ENCODE data around the gene PTPA. TPM values are rescaled to one million over a fixed set of nuclear protein-coding genes. Genes with fewer than 3 reads are reported as not detected.

Gene PTPA
- total and polyA plus RNA-seq, 10 of the 15 experiments (the other 5 are each of a cell fraction or from before 2014, with no cell fraction given), result 1.6 to 111 (median 55.1) TPM

DNA sequence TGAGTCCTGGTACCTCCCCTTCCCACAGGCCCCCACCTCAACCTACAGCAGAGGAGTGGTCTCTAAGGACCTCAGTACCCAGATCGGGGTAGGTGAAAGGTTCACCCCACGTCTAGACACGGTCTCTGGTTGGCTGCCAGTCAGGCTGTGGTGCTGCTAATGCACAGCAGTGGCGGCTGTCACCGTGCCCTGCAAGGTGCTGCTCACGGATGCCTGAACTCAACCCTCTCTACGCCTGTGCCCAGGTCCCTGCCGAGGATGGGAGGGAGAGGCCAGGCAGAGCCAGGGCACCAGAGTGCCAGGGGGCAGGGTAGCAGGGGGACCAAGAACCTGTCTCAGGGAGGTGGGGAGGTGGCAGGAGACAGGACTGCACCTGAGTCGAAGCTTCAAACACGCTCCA, 52.5 kb downstream of the PTPA start:
- H3K27ac ChIP-seq (ENCODE audit: control insufficient read depth, insufficient read depth), result no peak overlapping the region
- no peaks in the 10 kb centered on the region for H3K36me3 ChIP-seq (ENCODE audit: control insufficient read depth in 2 of 2, insufficient read depth in 2 of 2, low read length in 1 of 2)
- no peak overlapping the region for H3K9ac ChIP-seq (ENCODE audit: control insufficient read depth, insufficient read depth, low read length)
- no peak overlapping the region for H3K4me3 ChIP-seq
- TF ChIP-seq TCF3 (IDR thresholded peaks at IDR 0.05; ENCODE audit: borderline replicate concordance, insufficient read depth, low read depth, low read length) (no peak), HDAC6 (IDR thresholded peaks at IDR 0.05; ENCODE audit: unreplicated experiment) (no peak), ZBTB40 (IDR thresholded peaks at IDR 0.05; ENCODE audit: borderline replicate concordance) (no peak), CHD4 (IDR thresholded peaks at IDR 0.05) (no peak), GABPA (IDR thresholded peaks at IDR 0.05; ENCODE audit: low read depth) (no peak), STAT3 (IDR thresholded peaks at IDR 0.05; ENCODE audit: low read depth, low read length) (no peak), NRF1 (conservative IDR thresholded peaks at IDR 0.05; ENCODE audit: low read depth, low read length) (no peak)
- WGBS (ENCODE audit: insufficient coverage, insufficient replicate concordance, low lambda C conversion rate, missing lambda C conversion rate), result 57% methylated on average over 10 of the region's 10 CpGs
- H3K27me3 ChIP-seq (replicated peaks in 1 of 2; ENCODE audit: control insufficient read depth in 2 of 2, insufficient read depth in 2 of 2, low read length in 1 of 2), result no peaks in the 10 kb centered on the region
- DNase-seq (ENCODE audit: low read depth, low spot score), result no peak
- H3K9me3 ChIP-seq (replicated peaks; ENCODE audit: control insufficient read depth, insufficient read depth, low read length), result no peaks in the 10 kb centered on the region
- no peak for ATAC-seq
- ChIA-PET CTCF (interaction anchor here (3.1 to 13.1 kb wide), 3 partner anchors 10 to 32 kb away, joined by 11 to 273 read pairs (median 21); no protein-coding TSS in a partner anchor), SMC1A (ENCODE audit: uncharacterized antibody, unreplicated experiment) (no interaction called here), POLR2A (no interaction called here), RAD21 (ENCODE audit: unreplicated experiment) (interaction anchor here (1.1 kb wide), 1 partner anchor 14 kb away, joined by 3 read pairs; no protein-coding TSS in a partner anchor)
- no peaks in the 10 kb centered on the region for H4K20me1 ChIP-seq (ENCODE audit: control insufficient read depth, insufficient read depth)
- no peaks in the 10 kb centered on the region for H3K4me1 ChIP-seq (ENCODE audit: control insufficient read depth, insufficient read depth, low read length)
- BruUV-seq (replicated peaks), result no TSS peak
- no peaks in the 10 kb centered on the region for H3K79me2 ChIP-seq (ENCODE audit: control insufficient read depth, insufficient read depth, low read length)
- no peak for FAIRE-seq
- in situ Hi-C loops (cut with MboI), result no loop called here
- no peak overlapping the region for H2AFZ ChIP-seq (ENCODE audit: control insufficient read depth, low read depth, low read length)
- intact Hi-C loops (cut with micrococcal nuclease; ENCODE audit: unreplicated experiment), result no loop called here
- no peak overlapping the region for H3K4me2 ChIP-seq (ENCODE audit: control insufficient read depth, insufficient read depth)
